Fibroblast of skin of right quadriceps (primary cell): ENCODE results near the gene FOXA1.

ENCODE experiments used
- DNase-seq: peaks from one replicate; pipeline ENCODE4 v3.0.0-alpha.2; 2013

The FOXA1 gene

GRCh38 chr14:37601865-37602264 is 6.8 kb upstream of the FOXA1 start:
- DNase-seq = no peak

GRCh38 chr14:37600880-37601741 is 6.1 kb upstream of the FOXA1 start:
- DNase-seq = no peak

GRCh38 chr14:37599507-37600368 is 4.7 kb upstream of the FOXA1 start:
- no peak for DNase-seq

GRCh38 chr14:37598747-37599506 is 3.9 kb upstream of the FOXA1 start:
- DNase-seq = no peak

- DNase-seq = no peak
Observed at GRCh38 chr14:37597914-37598746, 3.1 kb upstream of the FOXA1 start.

GRCh38 chr14:37597538-37597913 is 2.5 kb upstream of the FOXA1 start:
- no peak for DNase-seq

- no peak for DNase-seq
Observed at GRCh38 chr14:37596790-37597472, 1.9 kb upstream of the FOXA1 start.

GRCh38 chr14:37595809-37596621 is 966 bp upstream of the FOXA1 start:
- no peak for DNase-seq

GRCh38 chr14:37594238-37594970 is 645 bp downstream of the FOXA1 start:
- DNase-seq = peak; percentile 77

- DNase-seq = no peak
Observed at GRCh38 chr14:37593511-37594237, 1.4 kb downstream of the FOXA1 start.

GRCh38 chr14:37592482-37593408 is 2.3 kb downstream of the FOXA1 start:
- no peak for DNase-seq

GRCh38 chr14:37591941-37592481 is 3.0 kb downstream of the FOXA1 start:
- no peak for DNase-seq

- no peak for DNase-seq
Observed at GRCh38 chr14:37591311-37591940, 3.6 kb downstream of the FOXA1 start.

- no peak for DNase-seq
Observed at GRCh38 chr14:37590428-37591139, 4.5 kb downstream of the FOXA1 start.

GRCh38 chr14:37589715-37590427 is 5.2 kb downstream of the FOXA1 start:
- no peak for DNase-seq
